Measurements from ENCODE around the gene ALOX5. TPM values are rescaled to one million over a fixed set of nuclear protein-coding genes. Genes with fewer than 3 reads are reported as not detected.
"Not testable (repeated sequence)": the region's sequence is repeated elsewhere in the genome, so short reads cannot be mapped to it uniquely, and the experiment has no call there.

Gene ALOX5
- total RNA-seq, 1 experiment from 2014 or later = not detected

DNA sequence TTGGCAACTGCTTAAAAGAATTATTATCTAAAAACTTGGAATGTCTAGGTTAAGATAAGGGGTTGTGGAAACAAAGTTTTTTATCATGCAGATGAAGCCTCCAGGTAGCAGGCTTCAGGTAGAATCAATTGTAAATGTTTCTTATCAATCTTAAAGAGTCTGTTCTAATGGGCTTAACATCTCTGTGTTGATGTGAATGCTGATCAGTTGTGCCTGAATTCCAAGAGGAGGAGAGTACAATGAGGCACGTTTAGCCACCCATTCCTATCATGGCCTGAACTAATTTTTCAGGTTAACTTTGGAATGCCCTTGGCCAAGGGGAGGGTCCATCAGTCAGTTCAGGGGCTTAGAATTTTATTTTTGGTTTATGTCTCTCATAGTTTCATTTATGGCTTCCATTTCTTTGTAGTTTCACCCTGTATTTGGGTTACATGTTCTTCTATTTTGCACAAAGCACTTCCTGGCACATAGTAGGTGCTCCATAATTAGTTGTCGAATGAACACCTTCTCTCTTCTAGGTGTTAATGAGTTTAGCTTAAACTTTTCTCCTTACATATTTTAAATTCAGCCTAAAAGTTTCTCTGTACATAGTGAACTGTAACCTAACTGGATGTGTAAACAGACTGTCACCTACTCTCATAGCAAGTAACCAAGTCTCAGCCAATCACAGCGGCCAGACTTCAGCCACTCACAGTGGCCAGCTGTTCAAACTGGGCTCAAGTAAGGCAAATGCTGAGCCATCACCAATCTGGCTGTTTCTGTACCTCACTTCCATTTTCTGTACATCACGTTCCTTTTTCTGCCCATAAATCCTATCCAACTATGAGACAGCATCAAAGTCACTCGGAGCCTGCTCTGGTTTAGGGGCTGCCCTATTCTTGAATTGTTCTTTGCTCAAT lies 34.7 kb downstream of the ALOX5 start:
- Histone ChIP-seq H3K9me3 (replicated peaks) (no peaks in the 10 kb centered on the region), H3K36me3 (no peaks in the 10 kb centered on the region), H3K27me3 (no peaks in the 10 kb centered on the region), H3K4me1 (no peaks in the 10 kb centered on the region), H3K27ac (no peak overlapping the region), H3K4me3 (no peak overlapping the region)
- DNase-seq = peak in 1 of 2 experiments; percentile 3

DNA sequence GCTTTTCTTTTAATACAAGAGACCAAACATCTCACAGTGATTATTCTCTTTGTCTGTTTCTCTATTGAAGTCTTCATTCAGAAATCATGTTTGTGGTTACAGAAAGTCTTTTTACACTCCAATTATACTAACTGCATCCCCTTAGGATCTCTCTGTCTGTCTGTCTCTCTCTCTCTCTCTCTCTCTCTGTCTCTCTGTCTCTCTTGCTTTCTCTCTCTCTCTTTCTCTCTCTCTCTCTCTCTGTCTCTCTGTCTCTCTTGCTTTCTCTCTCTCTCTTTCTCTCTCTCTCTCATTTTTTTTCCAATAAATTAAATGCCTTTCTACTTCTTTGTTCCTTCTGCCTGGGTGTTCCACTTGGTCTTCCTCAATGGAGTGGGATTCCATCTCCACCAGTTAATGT lies 35.3 kb downstream of the ALOX5 start:
- H3K9me3 ChIP-seq (replicated peaks); H3K4me1 ChIP-seq; DNase-seq; H3K36me3 ChIP-seq; H3K27me3 ChIP-seq; H3K4me3 ChIP-seq; H3K27ac ChIP-seq: not testable (repeated sequence)

DNA sequence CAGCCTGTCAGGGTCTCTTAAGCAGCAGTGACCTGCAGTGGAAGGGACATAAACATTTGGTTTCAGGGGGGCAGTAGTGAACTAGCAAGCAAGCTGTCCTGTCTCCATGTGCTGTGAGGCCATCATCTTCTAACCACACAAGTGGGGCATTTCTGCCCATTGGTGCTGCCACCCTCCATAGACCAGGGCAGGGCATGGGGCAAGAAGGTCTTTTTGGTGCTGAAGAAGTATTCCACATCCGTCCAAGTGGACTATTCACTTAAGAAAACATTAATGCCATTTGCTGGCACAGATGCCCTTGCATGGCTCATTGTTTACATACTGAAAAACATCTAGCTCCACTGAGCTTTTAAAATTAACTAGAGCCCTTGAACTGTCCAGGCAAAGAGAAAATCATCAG lies 35.8 kb downstream of the ALOX5 start:
- Histone ChIP-seq H3K4me3 (no peak overlapping the region), H3K36me3 (no peaks in the 10 kb centered on the region), H3K9me3 (replicated peaks) (no peaks in the 10 kb centered on the region), H3K4me1 (no peaks in the 10 kb centered on the region), H3K27ac (no peak overlapping the region), H3K27me3 (no peaks in the 10 kb centered on the region)
- no peak for DNase-seq

GRCh38 chr10:45410489-45410806 lies 36.4 kb downstream of the ALOX5 start:
- no peaks in the 10 kb centered on the region for H3K36me3 ChIP-seq
- no peak overlapping the region for H3K27ac ChIP-seq
- H3K4me3 ChIP-seq = no peak overlapping the region
- no peaks in the 10 kb centered on the region for H3K4me1 ChIP-seq
- H3K27me3 ChIP-seq = no peaks in the 10 kb centered on the region
- no peaks in the 10 kb centered on the region for H3K9me3 ChIP-seq (replicated peaks)
- no peak for DNase-seq

GRCh38 chr10:45410807-45411606 lies 37.0 kb downstream of the ALOX5 start:
- Histone ChIP-seq H3K4me1 (no peaks in the 10 kb centered on the region), H3K36me3 (no peaks in the 10 kb centered on the region), H3K27me3 (no peaks in the 10 kb centered on the region), H3K9me3 (replicated peaks) (no peaks in the 10 kb centered on the region), H3K4me3 (no peak overlapping the region), H3K27ac (no peak overlapping the region)
- DNase-seq = no peak

DNA sequence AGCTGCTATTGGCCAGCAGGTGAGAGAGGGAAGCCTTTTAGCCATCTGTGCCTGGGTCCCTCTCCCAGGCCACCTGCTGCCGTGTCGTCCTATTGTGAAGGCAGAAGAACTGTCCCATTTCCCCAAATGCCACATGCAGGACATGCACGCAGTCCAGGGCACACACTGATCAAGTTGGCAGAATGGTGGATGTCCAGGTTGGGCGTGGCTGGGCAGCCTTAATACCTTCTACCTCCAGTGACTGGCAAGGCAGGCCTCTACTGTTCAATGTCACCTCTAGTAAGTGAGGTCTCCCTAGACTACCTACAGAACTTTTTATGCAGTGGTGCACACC lies 37.6 kb downstream of the ALOX5 start:
- Histone ChIP-seq H3K9me3 (replicated peaks) (no peaks in the 10 kb centered on the region), H3K27me3 (no peaks in the 10 kb centered on the region), H3K27ac (no peak overlapping the region), H3K4me3 (no peak overlapping the region), H3K36me3 (no peaks in the 10 kb centered on the region), H3K4me1 (no peaks in the 10 kb centered on the region)
- DNase-seq = no peak

- not testable (repeated sequence) for H3K27ac ChIP-seq; H3K4me1 ChIP-seq; H3K27me3 ChIP-seq; DNase-seq; H3K4me3 ChIP-seq; H3K9me3 ChIP-seq (replicated peaks); H3K36me3 ChIP-seq
These were observed 41.0 kb downstream of the ALOX5 start for GRCh38 chr10:45415062-45415461.

GRCh38 chr10:45416603-45417002 lies 42.6 kb downstream of the ALOX5 start:
- Histone ChIP-seq H3K27me3 (no peaks in the 10 kb centered on the region), H3K36me3 (no peaks in the 10 kb centered on the region), H3K4me3 (no peak overlapping the region), H3K9me3 (replicated peaks) (no peaks in the 10 kb centered on the region), H3K27ac (no peak overlapping the region), H3K4me1 (peaks cover 4% of the 10 kb centered on the region; the same call in 1 of the 2 replicates)
- DNase-seq = no peak

DNA sequence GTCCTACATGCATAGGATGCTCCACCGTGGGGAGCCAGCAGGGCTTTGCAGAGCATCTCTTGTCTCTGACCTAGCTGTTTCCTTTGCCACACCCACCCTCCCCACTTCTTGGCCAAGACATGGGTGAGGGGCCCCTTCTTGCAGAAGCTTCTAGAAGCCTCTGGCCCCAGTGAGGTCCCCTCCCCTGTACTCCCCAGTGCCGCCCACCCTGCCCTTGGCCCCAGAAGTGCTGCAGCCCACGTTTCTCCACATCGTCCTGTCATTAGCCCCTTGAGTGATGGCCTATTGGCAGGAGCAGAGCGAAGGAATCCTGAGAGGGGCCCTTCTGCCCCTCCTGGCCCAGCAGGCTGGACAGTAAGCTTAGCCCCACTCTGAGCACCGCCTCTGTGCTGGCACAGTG lies 43.7 kb downstream of the ALOX5 start:
- no peaks in the 10 kb centered on the region for H3K36me3 ChIP-seq
- no peak overlapping the region for H3K27ac ChIP-seq
- H3K4me3 ChIP-seq = no peak overlapping the region
- H3K9me3 ChIP-seq (replicated peaks) = no peaks in the 10 kb centered on the region
- no peak for DNase-seq
- H3K4me1 ChIP-seq = peaks cover 4% of the 10 kb centered on the region; the same call in 1 of the 2 replicates
- no peaks in the 10 kb centered on the region for H3K27me3 ChIP-seq

- H3K27ac ChIP-seq = no peak overlapping the region
- H3K27me3 ChIP-seq = no peaks in the 10 kb centered on the region
- no peaks in the 10 kb centered on the region for H3K36me3 ChIP-seq
- H3K9me3 ChIP-seq (replicated peaks) = no peaks in the 10 kb centered on the region
- H3K4me1 ChIP-seq = peaks cover 4% of the 10 kb centered on the region; the same call in 1 of the 2 replicates
- no peak overlapping the region for H3K4me3 ChIP-seq
- no peak for DNase-seq
These were observed 44.4 kb downstream of the ALOX5 start for GRCh38 chr10:45418417-45418848.

- H3K36me3 ChIP-seq = no peaks in the 10 kb centered on the region
- H3K4me3 ChIP-seq = no peak overlapping the region
- no peaks in the 10 kb centered on the region for H3K9me3 ChIP-seq (replicated peaks)
- no peak for DNase-seq
- no peak overlapping the region for H3K27ac ChIP-seq
- H3K27me3 ChIP-seq = no peaks in the 10 kb centered on the region
- peaks cover 4% of the 10 kb centered on the region; the same call in 1 of the 2 replicates for H3K4me1 ChIP-seq
These were observed 45.0 kb downstream of the ALOX5 start for GRCh38 chr10:45418849-45419675.

- H3K36me3 ChIP-seq = no peaks in the 10 kb centered on the region
- no peaks in the 10 kb centered on the region for H3K27me3 ChIP-seq
- no peaks in the 10 kb centered on the region for H3K9me3 ChIP-seq (replicated peaks)
- H3K4me3 ChIP-seq = no peak overlapping the region
- no peak for DNase-seq
- peaks cover 4% of the 10 kb centered on the region; the same call in 1 of the 2 replicates for H3K4me1 ChIP-seq
- H3K27ac ChIP-seq = no peak overlapping the region
These were observed 45.6 kb downstream of the ALOX5 start for GRCh38 chr10:45419676-45420025.

DNA sequence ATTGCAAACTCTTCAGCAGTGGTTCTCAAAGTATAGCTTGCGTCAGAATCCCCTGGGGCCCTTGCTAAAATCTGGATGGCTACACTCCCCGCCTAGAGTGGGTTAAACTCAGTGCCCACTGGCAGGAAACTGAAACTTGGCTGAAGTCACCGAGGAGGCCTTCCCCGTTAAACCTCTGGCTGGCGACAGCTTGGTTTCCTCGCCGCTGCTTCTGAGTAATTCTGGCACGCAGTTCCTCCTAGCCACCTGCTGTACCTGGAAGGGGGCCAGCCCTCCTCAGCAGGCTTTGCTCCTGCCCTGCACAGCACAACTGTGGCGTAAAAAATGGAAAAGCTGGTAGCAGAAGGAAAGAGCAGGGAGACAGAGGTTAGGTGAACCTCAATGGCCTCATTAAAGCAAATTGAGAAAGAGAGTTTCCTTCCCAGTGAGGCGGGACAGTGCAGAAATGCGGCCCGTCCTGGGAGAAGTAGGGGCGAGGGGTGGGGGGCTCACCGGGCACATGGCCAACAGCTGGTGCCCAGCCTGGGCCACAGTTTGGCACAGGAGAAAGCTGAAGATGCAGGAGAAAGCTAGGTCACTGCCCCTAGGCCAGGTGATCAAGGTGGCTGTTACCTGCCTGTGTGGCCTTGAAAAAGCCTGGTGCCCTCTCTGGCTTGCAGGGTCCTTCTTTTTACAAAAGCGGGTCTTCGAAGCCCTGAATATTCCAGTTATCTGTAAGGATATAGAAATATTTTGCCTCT lies 46.6 kb downstream of the ALOX5 start:
- no peaks in the 10 kb centered on the region for H3K27me3 ChIP-seq

More for the DNA sequence above, 46.6 kb downstream of the ALOX5 start:
- Histone ChIP-seq H3K27ac (no peak overlapping the region), H3K9me3 (replicated peaks) (no peaks in the 10 kb centered on the region), H3K36me3 (no peaks in the 10 kb centered on the region), H3K4me3 (no peak overlapping the region), H3K4me1 (peaks cover 4% of the 10 kb centered on the region; the same call in 1 of the 2 replicates)
- DNase-seq = peak; percentile 58 to 65

All from SJCRH30 (cell line).